Measurements from ENCODE around the gene SLC38A11. TPM values are rescaled to one million over a fixed set of nuclear protein-coding genes. Genes with fewer than 3 reads are reported as not detected.

SLC38A11 gene
- total RNA-seq, 1 experiment from 2014 or later = not detected

DNA sequence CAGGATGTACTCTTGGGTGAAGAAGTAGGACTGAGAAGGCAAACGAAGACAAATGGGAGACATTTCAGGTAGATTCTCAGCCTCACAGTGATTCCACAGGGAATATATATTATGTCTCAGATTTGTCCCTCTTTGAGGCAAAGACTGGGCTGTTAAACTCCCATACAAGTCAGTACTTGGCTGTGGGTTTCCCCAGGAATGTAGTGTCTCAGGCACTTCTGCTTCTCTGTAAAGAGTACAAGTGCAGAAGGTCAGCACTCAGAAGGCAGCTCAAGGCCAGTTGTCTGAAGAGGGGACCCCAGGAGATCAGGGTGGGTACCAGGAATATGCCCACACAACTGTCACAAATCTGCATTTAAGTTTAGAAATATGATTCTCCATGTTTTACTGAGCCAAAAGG, 73.8 kb downstream of the SLC38A11 start (continued):
- TF ChIP-seq SP1 (IDR thresholded peaks at IDR 0.05; ENCODE audit: low read depth) (no peak), FOSL1 (IDR thresholded peaks at IDR 0.05; ENCODE audit: low read depth) (no peak)

DNA sequence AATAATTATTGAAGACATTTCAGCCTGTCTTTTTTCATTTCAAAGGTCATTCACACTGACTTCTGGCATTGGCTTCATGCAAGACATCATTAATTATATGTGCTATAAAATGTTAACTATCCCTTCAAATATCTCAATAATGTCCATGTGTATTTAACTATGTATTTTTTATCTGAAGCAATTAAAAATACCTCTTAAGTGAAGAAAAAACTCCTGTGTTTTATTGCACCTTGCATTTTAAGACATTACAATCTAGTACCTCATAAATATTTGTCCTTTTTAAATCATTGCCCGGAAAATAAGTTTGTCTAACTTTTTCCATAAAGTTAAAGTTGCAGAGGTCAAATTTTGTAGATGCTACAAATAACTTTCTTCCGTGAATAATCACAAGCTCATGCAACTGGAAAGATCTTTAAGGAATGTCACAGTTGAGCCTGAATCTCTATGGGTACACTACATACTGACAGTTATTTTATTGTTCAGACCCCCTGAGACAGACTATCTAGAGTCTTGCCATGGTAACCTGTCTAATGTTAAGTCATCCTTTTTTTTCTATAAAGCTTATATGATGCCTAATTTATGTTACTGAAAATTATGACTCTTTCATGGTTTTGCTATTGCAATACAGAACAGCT, 75.3 kb downstream of the SLC38A11 start:
- intact Hi-C loops (cut with micrococcal nuclease) = no loop called here
- no peak for DNase-seq (ENCODE audit: low read depth, low spot score)

More for the DNA sequence above, 75.3 kb downstream of the SLC38A11 start:
- Histone ChIP-seq H2AFZ (ENCODE audit: low read depth, low read length, poor library complexity, severe bottlenecking) (no peak overlapping the region), H4K20me1 (ENCODE audit: insufficient read depth) (no peaks in the 10 kb centered on the region), H3K36me3 (ENCODE audit: control insufficient read depth in 1 of 2, insufficient read depth in 2 of 2, low read length in 2 of 2) (no peaks in the 10 kb centered on the region), H3K27ac (ENCODE audit: low read depth, low read length) (no peak overlapping the region), H3K4me3 (replicated peaks in 1 of 2; ENCODE audit: low read depth in 1 of 2, low read length in 2 of 2) (no peak overlapping the region), H3K4me2 (ENCODE audit: low read length) (no peak overlapping the region), H3K9ac (ENCODE audit: low read length) (no peak overlapping the region), H3K9me2 (ENCODE audit: insufficient read depth) (no peaks in the 10 kb centered on the region), H3K9me3 (ENCODE audit: control insufficient read depth in 1 of 2, insufficient read depth in 1 of 2, low read depth in 1 of 2, low read length in 2 of 2) (no peaks in the 10 kb centered on the region), H3K4me1 (ENCODE audit: control insufficient read depth in 1 of 2, insufficient read depth in 2 of 2, low read length in 2 of 2) (no peaks in the 10 kb centered on the region), H3K27me3 (ENCODE audit: insufficient read depth, low read length) (no peaks in the 10 kb centered on the region), H3K79me2 (ENCODE audit: insufficient read depth, low read length) (no peaks in the 10 kb centered on the region)
- ChIA-PET RAD21 (ENCODE audit: low non-redundant PET in 1 of 2, low total read pairs in 2 of 2, uncharacterized antibody in 2 of 2, unreplicated experiment in 2 of 2) (no interaction called here), POLR2A (no interaction called here), CTCF (no interaction called here)
- no peak for ATAC-seq
- BruUV-seq (replicated peaks) = no TSS peak
- TF ChIP-seq, protein P1, sequence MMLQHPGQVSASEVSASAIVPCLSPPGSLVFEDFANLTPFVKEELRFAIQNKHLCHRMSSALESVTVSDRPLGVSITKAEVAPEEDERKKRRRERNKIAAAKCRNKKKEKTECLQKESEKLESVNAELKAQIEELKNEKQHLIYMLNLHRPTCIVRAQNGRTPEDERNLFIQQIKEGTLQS (IDR thresholded peaks at IDR 0.05) = no peak
- TF ChIP-seq, protein P2, sequence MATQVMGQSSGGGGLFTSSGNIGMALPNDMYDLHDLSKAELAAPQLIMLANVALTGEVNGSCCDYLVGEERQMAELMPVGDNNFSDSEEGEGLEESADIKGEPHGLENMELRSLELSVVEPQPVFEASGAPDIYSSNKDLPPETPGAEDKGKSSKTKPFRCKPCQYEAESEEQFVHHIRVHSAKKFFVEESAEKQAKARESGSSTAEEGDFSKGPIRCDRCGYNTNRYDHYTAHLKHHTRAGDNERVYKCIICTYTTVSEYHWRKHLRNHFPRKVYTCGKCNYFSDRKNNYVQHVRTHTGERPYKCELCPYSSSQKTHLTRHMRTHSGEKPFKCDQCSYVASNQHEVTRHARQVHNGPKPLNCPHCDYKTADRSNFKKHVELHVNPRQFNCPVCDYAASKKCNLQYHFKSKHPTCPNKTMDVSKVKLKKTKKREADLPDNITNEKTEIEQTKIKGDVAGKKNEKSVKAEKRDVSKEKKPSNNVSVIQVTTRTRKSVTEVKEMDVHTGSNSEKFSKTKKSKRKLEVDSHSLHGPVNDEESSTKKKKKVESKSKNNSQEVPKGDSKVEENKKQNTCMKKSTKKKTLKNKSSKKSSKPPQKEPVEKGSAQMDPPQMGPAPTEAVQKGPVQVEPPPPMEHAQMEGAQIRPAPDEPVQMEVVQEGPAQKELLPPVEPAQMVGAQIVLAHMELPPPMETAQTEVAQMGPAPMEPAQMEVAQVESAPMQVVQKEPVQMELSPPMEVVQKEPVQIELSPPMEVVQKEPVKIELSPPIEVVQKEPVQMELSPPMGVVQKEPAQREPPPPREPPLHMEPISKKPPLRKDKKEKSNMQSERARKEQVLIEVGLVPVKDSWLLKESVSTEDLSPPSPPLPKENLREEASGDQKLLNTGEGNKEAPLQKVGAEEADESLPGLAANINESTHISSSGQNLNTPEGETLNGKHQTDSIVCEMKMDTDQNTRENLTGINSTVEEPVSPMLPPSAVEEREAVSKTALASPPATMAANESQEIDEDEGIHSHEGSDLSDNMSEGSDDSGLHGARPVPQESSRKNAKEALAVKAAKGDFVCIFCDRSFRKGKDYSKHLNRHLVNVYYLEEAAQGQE (IDR thresholded peaks at IDR 0.05; ENCODE audit: low read depth) = no peak
- TF ChIP-seq CBX3 (IDR thresholded peaks at IDR 0.05; ENCODE audit: low read depth) = no peak
- TF ChIP-seq EZH2phosphoT487 (IDR thresholded peaks at IDR 0.05; ENCODE audit: borderline replicate concordance) = no peak
- TF ChIP-seq SRF (IDR thresholded peaks at IDR 0.05; ENCODE audit: low read depth) = no peak
- TF ChIP-seq POLR2A (IDR thresholded peaks at IDR 0.05; ENCODE audit: borderline replicate concordance, extremely low read depth, insufficient read depth, insufficient read length) = no peak
- TF ChIP-seq, protein P3, sequence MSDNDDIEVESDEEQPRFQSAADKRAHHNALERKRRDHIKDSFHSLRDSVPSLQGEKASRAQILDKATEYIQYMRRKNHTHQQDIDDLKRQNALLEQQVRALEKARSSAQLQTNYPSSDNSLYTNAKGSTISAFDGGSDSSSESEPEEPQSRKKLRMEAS (IDR thresholded peaks at IDR 0.05) = no peak
- TF ChIP-seq, protein P4, sequence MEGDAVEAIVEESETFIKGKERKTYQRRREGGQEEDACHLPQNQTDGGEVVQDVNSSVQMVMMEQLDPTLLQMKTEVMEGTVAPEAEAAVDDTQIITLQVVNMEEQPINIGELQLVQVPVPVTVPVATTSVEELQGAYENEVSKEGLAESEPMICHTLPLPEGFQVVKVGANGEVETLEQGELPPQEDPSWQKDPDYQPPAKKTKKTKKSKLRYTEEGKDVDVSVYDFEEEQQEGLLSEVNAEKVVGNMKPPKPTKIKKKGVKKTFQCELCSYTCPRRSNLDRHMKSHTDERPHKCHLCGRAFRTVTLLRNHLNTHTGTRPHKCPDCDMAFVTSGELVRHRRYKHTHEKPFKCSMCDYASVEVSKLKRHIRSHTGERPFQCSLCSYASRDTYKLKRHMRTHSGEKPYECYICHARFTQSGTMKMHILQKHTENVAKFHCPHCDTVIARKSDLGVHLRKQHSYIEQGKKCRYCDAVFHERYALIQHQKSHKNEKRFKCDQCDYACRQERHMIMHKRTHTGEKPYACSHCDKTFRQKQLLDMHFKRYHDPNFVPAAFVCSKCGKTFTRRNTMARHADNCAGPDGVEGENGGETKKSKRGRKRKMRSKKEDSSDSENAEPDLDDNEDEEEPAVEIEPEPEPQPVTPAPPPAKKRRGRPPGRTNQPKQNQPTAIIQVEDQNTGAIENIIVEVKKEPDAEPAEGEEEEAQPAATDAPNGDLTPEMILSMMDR (IDR thresholded peaks at IDR 0.05 in 2 of 3, conservative IDR thresholded peaks at IDR 0.05 in 1 of 3; ENCODE audit: borderline replicate concordance in 1 of 3, insufficient read depth in 1 of 3, low read depth in 2 of 3, low read length in 2 of 3) = no peak
- no peak for TF ChIP-seq EGR1 (IDR thresholded peaks at IDR 0.05; ENCODE audit: low read depth)
- TF ChIP-seq ZFX (IDR thresholded peaks at IDR 0.05) = no peak
- no peak for TF ChIP-seq POLR2AphosphoS5 (IDR thresholded peaks at IDR 0.05; ENCODE audit: low read depth, low read length)
- TF ChIP-seq, protein P5, sequence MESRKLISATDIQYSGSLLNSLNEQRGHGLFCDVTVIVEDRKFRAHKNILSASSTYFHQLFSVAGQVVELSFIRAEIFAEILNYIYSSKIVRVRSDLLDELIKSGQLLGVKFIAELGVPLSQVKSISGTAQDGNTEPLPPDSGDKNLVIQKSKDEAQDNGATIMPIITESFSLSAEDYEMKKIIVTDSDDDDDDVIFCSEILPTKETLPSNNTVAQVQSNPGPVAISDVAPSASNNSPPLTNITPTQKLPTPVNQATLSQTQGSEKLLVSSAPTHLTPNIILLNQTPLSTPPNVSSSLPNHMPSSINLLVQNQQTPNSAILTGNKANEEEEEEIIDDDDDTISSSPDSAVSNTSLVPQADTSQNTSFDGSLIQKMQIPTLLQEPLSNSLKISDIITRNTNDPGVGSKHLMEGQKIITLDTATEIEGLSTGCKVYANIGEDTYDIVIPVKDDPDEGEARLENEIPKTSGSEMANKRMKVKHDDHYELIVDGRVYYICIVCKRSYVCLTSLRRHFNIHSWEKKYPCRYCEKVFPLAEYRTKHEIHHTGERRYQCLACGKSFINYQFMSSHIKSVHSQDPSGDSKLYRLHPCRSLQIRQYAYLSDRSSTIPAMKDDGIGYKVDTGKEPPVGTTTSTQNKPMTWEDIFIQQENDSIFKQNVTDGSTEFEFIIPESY (IDR thresholded peaks at IDR 0.05; ENCODE audit: extremely low read depth, insufficient replicate concordance, low read length) = no peak

Data from HCT116 (cell line).